Osteoblast (primary cell): ENCODE measurements around the gene PEX5. TPM values are rescaled to one million over a fixed set of nuclear protein-coding genes. Genes with fewer than 3 reads are reported as not detected.
A peak's percentile ranks its signal among the peaks of the same experiment; 100 is the strongest.

ENCODE experiments used
- DNase-seq: peaks from one replicate; pipeline ENCODE4 v3.0.0; 2011; ENCODE audit warnings: low spot score, mixed read lengths; ENCODE audit not compliant: insufficient read length; ENCODE audit errors: missing footprints
- H2AFZ ChIP-seq: 2 replicates; pipeline ENCODE4 v1.6.0; 2011; ENCODE audit warnings: mild to moderate bottlenecking, low read length
- H3K27ac ChIP-seq: 2 replicates; pipeline ENCODE4 v1.5.1; 2011; ENCODE audit warnings: mild to moderate bottlenecking, low read depth, low read length, moderate library complexity
- H3K27me3 ChIP-seq: 2 replicates; pipeline ENCODE4 v1.6.0; 2012; ENCODE audit warnings: mild to moderate bottlenecking, control low read depth, inconsistent platforms, low read length, moderate library complexity; ENCODE audit not compliant: insufficient read depth
- H3K36me3 ChIP-seq: 2 replicates; pipeline ENCODE4 v1.5.1; 2011; ENCODE audit warnings: mild to moderate bottlenecking, low read length, control low read depth, moderate library complexity; ENCODE audit not compliant: insufficient read depth
- H3K4me1 ChIP-seq: 2 replicates; pipeline ENCODE4 v1.5.1; 2011; ENCODE audit warnings: mild to moderate bottlenecking, low read length, control low read depth, moderate library complexity; ENCODE audit not compliant: insufficient read depth
- H3K4me2 ChIP-seq: 2 replicates; pipeline ENCODE4 v1.6.0; 2011; ENCODE audit warnings: mild to moderate bottlenecking, low read length; ENCODE audit not compliant: insufficient read depth
- H3K4me3 ChIP-seq: fragments of 200-600 bp; sonication (generic); 3 replicates; pipeline ENCODE4 v1.5.1; 2012; ENCODE audit warnings: mild to moderate bottlenecking, low read length, inconsistent platforms; ENCODE audit not compliant: insufficient read depth
- H3K79me2 ChIP-seq: 2 replicates; pipeline ENCODE4 v1.6.0; 2012; ENCODE audit warnings: mild to moderate bottlenecking, low read length, control low read depth, inconsistent platforms; ENCODE audit not compliant: insufficient read depth
- H3K9me3 ChIP-seq: 2 replicates; pipeline ENCODE4 v1.5.1; 2011; ENCODE audit warnings: low read depth, low read length, control low read depth
- H4K20me1 ChIP-seq: 2 replicates; pipeline ENCODE4 v1.6.0; 2012; ENCODE audit warnings: mild to moderate bottlenecking, low read length, control low read depth; ENCODE audit not compliant: insufficient read depth
- CTCF ChIP-seq: IDR thresholded peaks from 2 replicates; pipeline ENCODE4 v1.5.1; 2011; ENCODE audit warnings: mild to moderate bottlenecking, low read depth, low read length, moderate library complexity; ENCODE audit errors: extremely low read depth
- total RNA-seq: library from RNA; depleted of rRNA; stranded (reverse); fragments of >200 nt; gene quantifications from 2 replicates; pipeline ENCODE4 v1.2.3, GENCODE V29; 2012

The PEX5 gene
- total RNA-seq, 1 donor, result 48.5 TPM

GRCh38 chr12:7217475-7218069 lies 28.1 kb downstream of the PEX5 start:
- H3K79me2 ChIP-seq, result no peaks in the 10 kb centered on the region
- H3K4me1 ChIP-seq, result no peaks in the 10 kb centered on the region
- H3K9me3 ChIP-seq, result no peaks in the 10 kb centered on the region
- H3K27ac ChIP-seq, result no peak overlapping the region
- H3K4me2 ChIP-seq, result no peak overlapping the region
- no peaks in the 10 kb centered on the region for H3K36me3 ChIP-seq
- H2AFZ ChIP-seq, result no peak overlapping the region
- DNase-seq, result no peak
- no peak for TF ChIP-seq CTCF
- no peaks in the 10 kb centered on the region for H4K20me1 ChIP-seq
- H3K27me3 ChIP-seq, result no peaks in the 10 kb centered on the region
- no peak overlapping the region for H3K4me3 ChIP-seq

- Histone ChIP-seq H3K4me3 (no peak overlapping the region), H3K9me3 (no peaks in the 10 kb centered on the region), H3K27ac (no peak overlapping the region), H3K27me3 (no peaks in the 10 kb centered on the region), H3K4me1 (no peaks in the 10 kb centered on the region), H3K4me2 (no peak overlapping the region), H3K79me2 (no peaks in the 10 kb centered on the region), H3K36me3 (no peaks in the 10 kb centered on the region), H2AFZ (no peak overlapping the region), H4K20me1 (no peaks in the 10 kb centered on the region)
- TF ChIP-seq CTCF, result peak; percentile 89
- no peak for DNase-seq
Observed at GRCh38 chr12:7219599-7220243, 30.2 kb downstream of the PEX5 start.

GRCh38 chr12:7221486-7221885 lies 32.0 kb downstream of the PEX5 start:
- no peaks in the 10 kb centered on the region for H3K9me3 ChIP-seq
- H4K20me1 ChIP-seq, result no peaks in the 10 kb centered on the region
- no peak for TF ChIP-seq CTCF
- H3K4me3 ChIP-seq, result no peak overlapping the region
- H3K4me1 ChIP-seq, result no peaks in the 10 kb centered on the region
- H3K36me3 ChIP-seq, result no peaks in the 10 kb centered on the region
- H3K27me3 ChIP-seq, result no peaks in the 10 kb centered on the region
- no peak for DNase-seq
- H3K79me2 ChIP-seq, result no peaks in the 10 kb centered on the region
- H3K4me2 ChIP-seq, result no peak overlapping the region
- no peak overlapping the region for H3K27ac ChIP-seq
- H2AFZ ChIP-seq, result no peak overlapping the region

GRCh38 chr12:7229741-7230140 lies 40.3 kb downstream of the PEX5 start:
- no peak for TF ChIP-seq CTCF
- no peak overlapping the region for H3K4me3 ChIP-seq
- no peak overlapping the region for H3K4me2 ChIP-seq
- H3K79me2 ChIP-seq, result no peaks in the 10 kb centered on the region
- no peaks in the 10 kb centered on the region for H3K36me3 ChIP-seq
- no peaks in the 10 kb centered on the region for H3K27me3 ChIP-seq
- H3K4me1 ChIP-seq, result no peaks in the 10 kb centered on the region
- no peak overlapping the region for H3K27ac ChIP-seq
- no peaks in the 10 kb centered on the region for H3K9me3 ChIP-seq
- H2AFZ ChIP-seq, result no peak overlapping the region
- H4K20me1 ChIP-seq, result no peaks in the 10 kb centered on the region
- DNase-seq, result no peak
